Colonic mucosa (tissue), 4 donors: ENCODE results near the gene KIF2C. TPM values are rescaled to one million over a fixed set of nuclear protein-coding genes. Genes with fewer than 3 reads are reported as not detected.
"Not testable (repeated sequence)": the region's sequence is repeated elsewhere in the genome, so short reads cannot be mapped to it uniquely, and the experiment has no call there.

Experiments
- DNase-seq: peaks from one replicate; pipeline ENCODE4 v3.0.0-alpha.2; 2020
- H3K27ac ChIP-seq: fragments of 200-600 bp; one replicate; pipeline ENCODE4 v1.8.0; 2021
- H3K27me3 ChIP-seq: fragments of 200-600 bp; one replicate; pipeline ENCODE4 v1.8.0; 2021
- H3K36me3 ChIP-seq: fragments of 200-600 bp; one replicate; pipeline ENCODE4 v1.8.0; 2021
- H3K4me1 ChIP-seq: fragments of 200-600 bp; one replicate; pipeline ENCODE4 v1.8.0; 2021; ENCODE audit warnings: mild to moderate bottlenecking
- H3K4me3 ChIP-seq: fragments of 200-600 bp; one replicate; pipeline ENCODE4 v1.8.0; 2021
- H3K9ac ChIP-seq, 2 donors: one replicate each; pipeline ENCODE4 v1.7.0; 2013; ENCODE audit warnings: control low read depth in 2 of 2, low read depth in 2 of 2, low read length in 2 of 2
- H3K9me3 ChIP-seq: fragments of 200-600 bp; one replicate; pipeline ENCODE4 v1.8.0; 2021
- CTCF ChIP-seq: fragments of 200-600 bp; IDR thresholded peaks from one replicate; pipeline ENCODE4 v1.8.0; 2022; ENCODE audit warnings: antibody characterized with exemption, mild to moderate bottlenecking
- intact Hi-C: fragments of 100-400 bp; cut with DNase I; formaldehyde crosslinking; loops from one replicate; pipeline ENCODE4 v1.14.1; 2022
- total RNA-seq, 2 donors: library from RNA; stranded (reverse); fragmentation: NEBNext Ultra II Directional in 1 of 2; extraction: Animal tissue kit (Norgen Biotek cat#: 25700) in 1 of 2; gene quantifications; one replicate each; pipeline ENCODE4 v1.2.1, GENCODE V29; 2021
- donor health status: healthy.
- donor health status: DM: no; HTN: no; CAD: no.
- donor health status: DM: no; HTN: no; CAD: no.

KIF2C gene
- total RNA-seq, 2 donors from 2014 or later, result 13.6 to 33.2 TPM

GRCh38 chr1:44807364-44808062 is 67.9 kb downstream of the KIF2C start:
- Histone ChIP-seq H3K27ac (peak overlapping the region; percentile 94), H3K4me1 (peaks cover 36% of the 10 kb centered on the region), H3K36me3 (peaks cover 13% of the 10 kb centered on the region), H3K27me3 (no peaks in the 10 kb centered on the region), H3K9ac (peak overlapping the region; percentile 76 to 84), H3K4me3 (no peak overlapping the region), H3K9me3 (no peaks in the 10 kb centered on the region)
- intact Hi-C loops, result no loop called here
- peak; percentile 98 for DNase-seq
- no peak for TF ChIP-seq CTCF

- Histone ChIP-seq H3K36me3 (peaks cover 13% of the 10 kb centered on the region), H3K27ac (peak within 1 kb of the TSS; percentile 94), H3K9ac (peak within 1 kb of the TSS; percentile 76 to 84), H3K9me3 (no peaks in the 10 kb centered on the region), H3K27me3 (no peaks in the 10 kb centered on the region), H3K4me3 (peak within 1 kb of the TSS; percentile 5), H3K4me1 (peaks cover 36% of the 10 kb centered on the region)
- intact Hi-C loops, result no loop called here
- peak; percentile 70 for DNase-seq
- TF ChIP-seq CTCF, result no peak
These were observed 68.7 kb downstream of the KIF2C start, which contains the start of gene BTBD19 for GRCh38 chr1:44808063-44808937. TSS of gene BTBD19 (plus strand) at chr1:44808523. CDS start at chr1:44808821, 298 bp downstream.

- intact Hi-C loops, result no loop called here
- Histone ChIP-seq H3K9me3 (no peaks in the 10 kb centered on the region), H3K9ac (peak overlapping the region; percentile 76 to 84), H3K27me3 (no peaks in the 10 kb centered on the region), H3K4me3 (peak overlapping the region; percentile 5), H3K27ac (peak overlapping the region; percentile 94), H3K4me1 (peaks cover 36% of the 10 kb centered on the region), H3K36me3 (peaks cover 11% of the 10 kb centered on the region)
- TF ChIP-seq CTCF, result no peak
- DNase-seq, result peak; percentile 76
These were observed 69.6 kb downstream of the KIF2C start for GRCh38 chr1:44808938-44809917.

GRCh38 chr1:44810101-44810761 is 70.6 kb downstream of the KIF2C start:
- H3K4me3 ChIP-seq, result no peak overlapping the region
- H3K27me3 ChIP-seq, result no peaks in the 10 kb centered on the region
- peaks cover 36% of the 10 kb centered on the region for H3K4me1 ChIP-seq
- H3K9me3 ChIP-seq, result no peaks in the 10 kb centered on the region
- DNase-seq, result no peak
- H3K9ac ChIP-seq, result peak overlapping the region in 1 of 2 donors; percentile 84
- intact Hi-C loops, result no loop called here
- H3K27ac ChIP-seq, result peak overlapping the region; percentile 94
- H3K36me3 ChIP-seq, result peaks cover 7% of the 10 kb centered on the region
- no peak for TF ChIP-seq CTCF

- Histone ChIP-seq H3K27ac (peak overlapping the region; percentile 94), H3K9ac (peak overlapping the region in 1 of 2 donors; percentile 46), H3K4me1 (peaks cover 36% of the 10 kb centered on the region)
- H3K36me3 ChIP-seq, intact Hi-C loops, H3K4me3 ChIP-seq, DNase-seq, H3K27me3 ChIP-seq, H3K9me3 ChIP-seq: not testable (repeated sequence)
These were observed 71.1 kb downstream of the KIF2C start for GRCh38 chr1:44810762-44811105.
